ENCODE data around the gene FCMR. TPM values are rescaled to one million over a fixed set of nuclear protein-coding genes. Genes with fewer than 3 reads are reported as not detected.
A peak's percentile ranks its signal among the peaks of the same experiment; 100 is the strongest.

The FCMR gene
- total RNA-seq, 2 donors from 2014 or later, result 206 to 249 TPM

GRCh38 chr1:206941766-206942418 is 20.2 kb upstream of the FCMR start:
- no peak for ATAC-seq
- peaks cover 24% of the 10 kb centered on the region for H3K27me3 Mint-ChIP-seq
- H3K27ac Mint-ChIP-seq, result no peak overlapping the region
- no peak overlapping the region for H3K4me3 Mint-ChIP-seq
- DNase-seq, result no peak
- no peaks in the 10 kb centered on the region for H3K9me3 ChIP-seq (ENCODE audit: control insufficient read depth, low read length, poor library complexity, severe bottlenecking)
- H3K4me1 Mint-ChIP-seq, result peaks cover 2% of the 10 kb centered on the region
- H3K36me3 Mint-ChIP-seq (ENCODE audit: low read depth), result no peaks in the 10 kb centered on the region

GRCh38 chr1:206940588-206940936 is 18.8 kb upstream of the FCMR start:
- Mint-ChIP-seq H3K27ac (no peak overlapping the region), H3K4me3 (no peak overlapping the region), H3K36me3 (ENCODE audit: low read depth) (no peaks in the 10 kb centered on the region), H3K4me1 (no peaks in the 10 kb centered on the region), H3K27me3 (peaks cover 15% of the 10 kb centered on the region)
- no peaks in the 10 kb centered on the region for H3K9me3 ChIP-seq (ENCODE audit: control insufficient read depth, low read length, poor library complexity, severe bottlenecking)
- ATAC-seq (no peak), DNase-seq (no peak)

GRCh38 chr1:206939841-206940587 is 18.3 kb upstream of the FCMR start:
- ATAC-seq (no peak), DNase-seq (no peak)
- Mint-ChIP-seq H3K27me3 (peaks cover 9% of the 10 kb centered on the region), H3K36me3 (ENCODE audit: low read depth) (no peaks in the 10 kb centered on the region), H3K27ac (no peak overlapping the region), H3K4me1 (peaks cover 2% of the 10 kb centered on the region), H3K4me3 (no peak overlapping the region)
- no peaks in the 10 kb centered on the region for H3K9me3 ChIP-seq (ENCODE audit: control insufficient read depth, low read length, poor library complexity, severe bottlenecking)

- H3K4me1 Mint-ChIP-seq, result peaks cover 2% of the 10 kb centered on the region
- no peak for ATAC-seq
- H3K9me3 ChIP-seq (ENCODE audit: control insufficient read depth, low read length, poor library complexity, severe bottlenecking), result no peaks in the 10 kb centered on the region
- H3K4me3 Mint-ChIP-seq, result no peak overlapping the region
- no peaks in the 10 kb centered on the region for H3K36me3 Mint-ChIP-seq (ENCODE audit: low read depth)
- H3K27ac Mint-ChIP-seq, result no peak overlapping the region
- no peak for DNase-seq
- peaks cover 8% of the 10 kb centered on the region for H3K27me3 Mint-ChIP-seq
Measured at GRCh38 chr1:206939131-206939530, 17.4 kb upstream of the FCMR start.

- Mint-ChIP-seq H3K4me3 (no peak overlapping the region), H3K4me1 (peaks cover 9% of the 10 kb centered on the region), H3K36me3 (ENCODE audit: low read depth) (no peaks in the 10 kb centered on the region), H3K27me3 (no peaks in the 10 kb centered on the region), H3K27ac (no peak overlapping the region)
- H3K9me3 ChIP-seq (ENCODE audit: control insufficient read depth, low read length, poor library complexity, severe bottlenecking), result no peaks in the 10 kb centered on the region
- DNase-seq (no peak), ATAC-seq (no peak)
Measured at GRCh38 chr1:206937425-206937824, 15.7 kb upstream of the FCMR start.

GRCh38 chr1:206935491-206936067 is 13.8 kb upstream of the FCMR start:
- DNase-seq, result peak in 1 of 3 donors; percentile 18
- no peak overlapping the region for H3K4me3 Mint-ChIP-seq
- no peaks in the 10 kb centered on the region for H3K36me3 Mint-ChIP-seq (ENCODE audit: low read depth)
- peak; percentile 61 for ATAC-seq
- no peaks in the 10 kb centered on the region for H3K27me3 Mint-ChIP-seq
- H3K27ac Mint-ChIP-seq, result no peak overlapping the region
- no peaks in the 10 kb centered on the region for H3K9me3 ChIP-seq (ENCODE audit: control insufficient read depth, low read length, poor library complexity, severe bottlenecking)
- peaks cover 23% of the 10 kb centered on the region for H3K4me1 Mint-ChIP-seq

GRCh38 chr1:206933333-206933945 is 11.7 kb upstream of the FCMR start:
- H3K36me3 Mint-ChIP-seq (ENCODE audit: low read depth), result no peaks in the 10 kb centered on the region
- ATAC-seq (peak; percentile 75), DNase-seq (peak; percentile 47 to 66 (median 56))
- peaks cover 33% of the 10 kb centered on the region for H3K4me1 Mint-ChIP-seq
- H3K27me3 Mint-ChIP-seq, result no peaks in the 10 kb centered on the region
- H3K27ac Mint-ChIP-seq, result peak overlapping the region; percentile 68
- no peaks in the 10 kb centered on the region for H3K9me3 ChIP-seq (ENCODE audit: control insufficient read depth, low read length, poor library complexity, severe bottlenecking)
- H3K4me3 Mint-ChIP-seq, result no peak overlapping the region

- H3K27ac Mint-ChIP-seq, result peak overlapping the region; percentile 68
Measured at GRCh38 chr1:206932177-206932576, 10.4 kb upstream of the FCMR start.

GRCh38 chr1:206931709-206932108 is 10.0 kb upstream of the FCMR start:
- Mint-ChIP-seq H3K4me1 (peaks cover 33% of the 10 kb centered on the region), H3K27me3 (no peaks in the 10 kb centered on the region), H3K4me3 (no peak overlapping the region), H3K36me3 (ENCODE audit: low read depth) (no peaks in the 10 kb centered on the region), H3K27ac (peak overlapping the region; percentile 68)
- DNase-seq (no peak), ATAC-seq (no peak)
- no peaks in the 10 kb centered on the region for H3K9me3 ChIP-seq (ENCODE audit: control insufficient read depth, low read length, poor library complexity, severe bottlenecking)

More at GRCh38 chr1:206932177-206932576, 10.4 kb upstream of the FCMR start:
- Mint-ChIP-seq H3K4me1 (peaks cover 33% of the 10 kb centered on the region), H3K36me3 (ENCODE audit: low read depth) (no peaks in the 10 kb centered on the region), H3K4me3 (no peak overlapping the region), H3K27me3 (no peaks in the 10 kb centered on the region)
- no peaks in the 10 kb centered on the region for H3K9me3 ChIP-seq (ENCODE audit: control insufficient read depth, low read length, poor library complexity, severe bottlenecking)
- DNase-seq, result no peak
- no peak for ATAC-seq

GRCh38 chr1:206930210-206930798 is 8.6 kb upstream of the FCMR start:
- Mint-ChIP-seq H3K4me1 (peaks cover 33% of the 10 kb centered on the region), H3K27ac (peak overlapping the region; percentile 81), H3K27me3 (no peaks in the 10 kb centered on the region), H3K36me3 (ENCODE audit: low read depth) (no peaks in the 10 kb centered on the region), H3K4me3 (peak overlapping the region; percentile 66)
- ATAC-seq (peak; percentile 47), DNase-seq (no peak)
- H3K9me3 ChIP-seq (ENCODE audit: control insufficient read depth, low read length, poor library complexity, severe bottlenecking), result no peaks in the 10 kb centered on the region

GRCh38 chr1:206929524-206929923 is 7.8 kb upstream of the FCMR start:
- Mint-ChIP-seq H3K4me1 (peaks cover 31% of the 10 kb centered on the region), H3K4me3 (no peak overlapping the region), H3K36me3 (ENCODE audit: low read depth) (no peaks in the 10 kb centered on the region), H3K27ac (peak overlapping the region; percentile 81), H3K27me3 (no peaks in the 10 kb centered on the region)
- H3K9me3 ChIP-seq (ENCODE audit: control insufficient read depth, low read length, poor library complexity, severe bottlenecking), result no peaks in the 10 kb centered on the region
- DNase-seq (no peak), ATAC-seq (no peak)

GRCh38 chr1:206926286-206926685 is 4.5 kb upstream of the FCMR start:
- DNase-seq, result no peak
- H3K4me3 Mint-ChIP-seq, result no peak overlapping the region
- H3K27ac Mint-ChIP-seq, result no peak overlapping the region
- ATAC-seq, result no peak
- no peaks in the 10 kb centered on the region for H3K36me3 Mint-ChIP-seq (ENCODE audit: low read depth)
- H3K9me3 ChIP-seq (ENCODE audit: control insufficient read depth, low read length, poor library complexity, severe bottlenecking), result no peaks in the 10 kb centered on the region
- H3K4me1 Mint-ChIP-seq, result peaks cover 23% of the 10 kb centered on the region
- H3K27me3 Mint-ChIP-seq, result no peaks in the 10 kb centered on the region

- no peak overlapping the region for H3K27ac Mint-ChIP-seq
- H3K9me3 ChIP-seq (ENCODE audit: control insufficient read depth, low read length, poor library complexity, severe bottlenecking), result no peaks in the 10 kb centered on the region
- H3K36me3 Mint-ChIP-seq (ENCODE audit: low read depth), result peaks cover 2% of the 10 kb centered on the region
- peak; percentile 43 for ATAC-seq
- peaks cover 21% of the 10 kb centered on the region for H3K4me1 Mint-ChIP-seq
- DNase-seq, result no peak
- no peak overlapping the region for H3K4me3 Mint-ChIP-seq
- H3K27me3 Mint-ChIP-seq, result no peaks in the 10 kb centered on the region
Measured at GRCh38 chr1:206925106-206925736, 3.5 kb upstream of the FCMR start.
